ENCODE results near the gene VAT1L.

VAT1L gene

GRCh38 chr16:77993111-77993985 lies 205.0 kb downstream of the VAT1L start:
- H3K9me3 Mint-ChIP-seq = peaks cover 5% of the 10 kb centered on the region
- peaks cover 1% of the 10 kb centered on the region for H3K27me3 Mint-ChIP-seq
- no peak overlapping the region for H3K4me3 Mint-ChIP-seq
- no peak for DNase-seq (ENCODE audit: low spot score in 2 of 2)
- ATAC-seq (ENCODE audit: low read depth) = no peak
- H3K36me3 Mint-ChIP-seq = peaks cover 1% of the 10 kb centered on the region
- H3K4me1 Mint-ChIP-seq = no peaks in the 10 kb centered on the region
- H3K27ac Mint-ChIP-seq = no peak overlapping the region

DNA sequence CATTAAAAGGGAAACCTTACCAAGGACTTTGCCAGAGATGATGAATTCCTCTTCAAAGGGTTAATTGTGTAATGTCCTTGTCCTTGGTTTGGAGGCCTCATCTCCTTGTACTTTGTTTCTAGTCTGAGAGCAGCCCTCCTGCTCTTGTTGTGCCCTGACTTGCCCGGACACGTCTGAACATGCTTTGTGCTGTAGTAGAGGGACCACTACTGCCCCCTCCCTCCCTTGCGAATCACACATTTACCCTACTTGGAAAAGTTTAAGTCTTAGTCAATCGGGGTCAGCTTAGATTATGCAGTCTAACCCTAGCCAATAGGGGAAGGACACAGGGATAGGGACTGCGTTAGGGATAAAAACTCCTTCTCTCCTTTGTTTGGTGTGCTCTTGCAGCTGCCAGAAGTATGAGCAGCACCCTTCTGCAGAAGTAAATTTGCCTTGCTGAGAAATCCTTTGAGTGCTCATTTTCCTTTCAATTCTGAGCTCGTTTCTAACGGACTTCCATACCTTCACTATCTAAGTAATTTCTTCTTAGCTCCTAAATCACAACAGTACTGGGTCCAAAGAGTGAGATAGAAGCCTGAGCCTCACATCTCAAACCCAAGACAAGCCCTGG lies 207.6 kb downstream of the VAT1L start:
- Mint-ChIP-seq H3K9me3 (peaks cover 5% of the 10 kb centered on the region), H3K27ac (no peak overlapping the region), H3K36me3 (peaks cover 1% of the 10 kb centered on the region), H3K4me1 (no peaks in the 10 kb centered on the region), H3K4me3 (no peak overlapping the region), H3K27me3 (no peaks in the 10 kb centered on the region)
- no peak for ATAC-seq (ENCODE audit: low read depth)
- no peak for DNase-seq (ENCODE audit: low spot score in 2 of 2)

- Mint-ChIP-seq H3K27ac (no peak overlapping the region), H3K36me3 (peaks cover 1% of the 10 kb centered on the region), H3K27me3 (no peaks in the 10 kb centered on the region), H3K4me1 (no peaks in the 10 kb centered on the region), H3K4me3 (no peak overlapping the region), H3K9me3 (peaks cover 5% of the 10 kb centered on the region)
- ATAC-seq (ENCODE audit: low read depth) (no peak), DNase-seq (ENCODE audit: low spot score in 2 of 2) (no peak)
These were observed 210.1 kb downstream of the VAT1L start for GRCh38 chr16:77998350-77999023.

- Mint-ChIP-seq H3K27ac (no peak overlapping the region), H3K27me3 (no peaks in the 10 kb centered on the region), H3K4me1 (no peaks in the 10 kb centered on the region), H3K9me3 (no peaks in the 10 kb centered on the region), H3K36me3 (no peaks in the 10 kb centered on the region), H3K4me3 (no peak overlapping the region)
- ATAC-seq (ENCODE audit: low read depth) = no peak
- no peak for DNase-seq (ENCODE audit: low spot score in 2 of 2)
These were observed 213.2 kb downstream of the VAT1L start for GRCh38 chr16:78001451-78002025.

- Mint-ChIP-seq H3K36me3 (no peaks in the 10 kb centered on the region), H3K4me3 (no peak overlapping the region), H3K9me3 (no peaks in the 10 kb centered on the region), H3K27me3 (no peaks in the 10 kb centered on the region), H3K27ac (no peak overlapping the region), H3K4me1 (no peaks in the 10 kb centered on the region)
- ATAC-seq (ENCODE audit: low read depth) (peak; percentile 54), DNase-seq (ENCODE audit: low spot score in 2 of 2) (peak; percentile 32 to 41)
These were observed 214.7 kb downstream of the VAT1L start for GRCh38 chr16:78002915-78003538.

- Mint-ChIP-seq H3K4me1 (no peaks in the 10 kb centered on the region), H3K27ac (no peak overlapping the region), H3K27me3 (no peaks in the 10 kb centered on the region), H3K36me3 (no peaks in the 10 kb centered on the region), H3K4me3 (no peak overlapping the region), H3K9me3 (peaks cover 2% of the 10 kb centered on the region)
- DNase-seq (ENCODE audit: low spot score in 2 of 2) = no peak
- no peak for ATAC-seq (ENCODE audit: low read depth)
These were observed 216.2 kb downstream of the VAT1L start for GRCh38 chr16:78004517-78004916.

GRCh38 chr16:78005881-78006280 lies 217.5 kb downstream of the VAT1L start:
- Mint-ChIP-seq H3K9me3 (peaks cover 2% of the 10 kb centered on the region), H3K27ac (no peak overlapping the region), H3K4me3 (no peak overlapping the region), H3K27me3 (peaks cover under 1% of the 10 kb centered on the region), H3K4me1 (no peaks in the 10 kb centered on the region), H3K36me3 (no peaks in the 10 kb centered on the region)
- ATAC-seq (ENCODE audit: low read depth) = no peak
- DNase-seq (ENCODE audit: low spot score in 2 of 2) = no peak

- ATAC-seq (ENCODE audit: low read depth) = no peak
- peaks cover 2% of the 10 kb centered on the region for H3K27me3 Mint-ChIP-seq
- no peaks in the 10 kb centered on the region for H3K36me3 Mint-ChIP-seq
- no peaks in the 10 kb centered on the region for H3K4me1 Mint-ChIP-seq
- H3K9me3 Mint-ChIP-seq = peaks cover 2% of the 10 kb centered on the region
- no peak for DNase-seq (ENCODE audit: low spot score in 2 of 2)
- no peak overlapping the region for H3K27ac Mint-ChIP-seq
- H3K4me3 Mint-ChIP-seq = no peak overlapping the region
These were observed 218.8 kb downstream of the VAT1L start for GRCh38 chr16:78007121-78007520.

- peaks cover 3% of the 10 kb centered on the region for H3K9me3 Mint-ChIP-seq
- H3K27ac Mint-ChIP-seq = no peak within 1 kb of the TSS
- no peak for ATAC-seq (ENCODE audit: low read depth)
- no peak within 1 kb of the TSS for H3K4me3 Mint-ChIP-seq
- no peaks in the 10 kb centered on the region for H3K4me1 Mint-ChIP-seq
- no peaks in the 10 kb centered on the region for H3K36me3 Mint-ChIP-seq
- peaks cover 5% of the 10 kb centered on the region for H3K27me3 Mint-ChIP-seq
- DNase-seq (ENCODE audit: low spot score in 2 of 2) = no peak
These were observed 234.1 kb downstream of the VAT1L start, which contains the start of gene CLEC3A for GRCh38 chr16:78022347-78023060. Gene CLEC3A, plus strand, starts transcription at chr16:78022548. Its CDS starts 79 bp downstream, at chr16:78022627.

- no peaks in the 10 kb centered on the region for H3K36me3 Mint-ChIP-seq
- H3K9me3 Mint-ChIP-seq = peaks cover 3% of the 10 kb centered on the region
- no peak overlapping the region for H3K27ac Mint-ChIP-seq
- ATAC-seq (ENCODE audit: low read depth) (no peak), DNase-seq (ENCODE audit: low spot score in 2 of 2) (no peak)
- peaks cover 5% of the 10 kb centered on the region for H3K27me3 Mint-ChIP-seq
- H3K4me1 Mint-ChIP-seq = no peaks in the 10 kb centered on the region
- no peak overlapping the region for H3K4me3 Mint-ChIP-seq
These were observed 235.8 kb downstream of the VAT1L start for GRCh38 chr16:78024159-78024558.

DNA sequence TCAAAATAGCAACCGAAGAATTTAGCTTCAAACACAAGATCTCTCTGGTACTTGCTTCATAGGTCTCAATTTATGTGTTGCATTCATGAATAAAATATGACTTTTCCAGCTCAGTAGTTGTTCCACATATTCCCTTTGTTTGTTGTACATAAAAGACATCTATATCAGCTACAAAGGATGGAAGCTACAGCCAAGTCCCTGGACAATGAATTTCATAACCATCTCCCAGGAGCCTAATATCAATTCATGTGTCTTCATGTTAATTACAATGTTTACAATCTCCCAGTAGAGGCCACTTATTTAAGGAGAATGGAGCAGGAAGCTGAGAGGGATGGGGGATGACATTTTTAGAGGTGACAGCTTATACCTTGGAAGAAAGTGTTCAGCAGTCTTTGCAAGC lies 237.3 kb downstream of the VAT1L start:
- H3K9me3 Mint-ChIP-seq = peaks cover 3% of the 10 kb centered on the region
- ATAC-seq (ENCODE audit: low read depth) (no peak), DNase-seq (ENCODE audit: low spot score in 2 of 2) (no peak)
- H3K36me3 Mint-ChIP-seq = no peaks in the 10 kb centered on the region
- H3K4me3 Mint-ChIP-seq = no peak overlapping the region
- H3K4me1 Mint-ChIP-seq = no peaks in the 10 kb centered on the region
- peaks cover 5% of the 10 kb centered on the region for H3K27me3 Mint-ChIP-seq
- H3K27ac Mint-ChIP-seq = no peak overlapping the region

DNA sequence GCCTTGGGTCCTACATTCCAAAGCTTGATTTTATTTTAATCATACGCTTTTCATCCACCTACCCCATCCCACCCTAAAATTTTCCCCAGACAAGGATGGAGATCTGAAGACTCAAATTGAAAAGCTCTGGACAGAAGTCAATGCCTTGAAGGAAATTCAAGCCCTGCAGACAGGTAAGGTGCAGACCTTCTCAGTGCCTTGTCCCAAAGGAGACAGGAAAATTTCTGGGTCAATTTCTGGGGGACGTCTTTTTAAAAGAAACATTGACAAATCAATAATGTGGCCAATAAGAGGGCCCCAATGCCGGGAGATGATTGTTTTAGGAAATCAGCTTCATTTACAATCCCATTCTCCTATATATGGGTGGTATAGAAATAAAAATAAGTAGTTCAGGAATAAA lies 239.7 kb downstream of the VAT1L start:
- H3K27me3 Mint-ChIP-seq = peaks cover 5% of the 10 kb centered on the region
- no peak overlapping the region for H3K27ac Mint-ChIP-seq
- ATAC-seq (ENCODE audit: low read depth) = no peak
- no peak overlapping the region for H3K4me3 Mint-ChIP-seq
- no peak for DNase-seq (ENCODE audit: low spot score in 2 of 2)
- no peaks in the 10 kb centered on the region for H3K36me3 Mint-ChIP-seq
- peaks cover 3% of the 10 kb centered on the region for H3K9me3 Mint-ChIP-seq
- no peaks in the 10 kb centered on the region for H3K4me1 Mint-ChIP-seq
